PC-9 (cell line): Measurements from ENCODE around the gene CTSE.
"Not testable (repeated sequence)": the region's sequence is repeated elsewhere in the genome, so short reads cannot be mapped to it uniquely, and the experiment has no call there.

Source experiments
- CTCF ChIP-seq: fragments of 200-600 bp; sonication (generic); conservative IDR thresholded peaks from 2 replicates; pipeline ENCODE4 v1.6.1; 2017; ENCODE audit warnings: mixed run types, antibody characterized with exemption, mild to moderate bottlenecking, moderate library complexity
- EZH2 ChIP-seq: fragments of 200-600 bp; sonication (generic); IDR thresholded peaks from 2 replicates; pipeline ENCODE4 v1.8.0; 2017; ENCODE audit warnings: antibody characterized with exemption, low read depth

GRCh38 chr1:206055639-206056323 is 32.1 kb upstream of the CTSE start:
- TF ChIP-seq EZH2, CTCF: not testable (repeated sequence)
